Endometrial microvascular endothelial cells (primary cell): ENCODE data around the gene EIPR1. TPM values are rescaled to one million over a fixed set of nuclear protein-coding genes. Genes with fewer than 3 reads are reported as not detected.
"Not testable (repeated sequence)": the region's sequence is repeated elsewhere in the genome, so short reads cannot be mapped to it uniquely, and the experiment has no call there.

Experiments used
- in situ Hi-C: cut with HindIII; loops from 2 replicates; pipeline ENCODE4 v1.10.0; 2017; ENCODE audit warnings: low sequenced_read_pairs, low pct_unique_long_range_greater_than_20kb; ENCODE audit errors: inconsistent ontology term
- total RNA-seq: library from RNA; depleted of rRNA; stranded (reverse); fragments of >200 nt; gene quantifications from one replicate; pipeline ENCODE4 v1.2.3, GENCODE V29; 2015; ENCODE audit errors: inconsistent ontology term

Gene EIPR1
- total RNA-seq, 1 donor from 2014 or later, result 65.9 TPM

DNA sequence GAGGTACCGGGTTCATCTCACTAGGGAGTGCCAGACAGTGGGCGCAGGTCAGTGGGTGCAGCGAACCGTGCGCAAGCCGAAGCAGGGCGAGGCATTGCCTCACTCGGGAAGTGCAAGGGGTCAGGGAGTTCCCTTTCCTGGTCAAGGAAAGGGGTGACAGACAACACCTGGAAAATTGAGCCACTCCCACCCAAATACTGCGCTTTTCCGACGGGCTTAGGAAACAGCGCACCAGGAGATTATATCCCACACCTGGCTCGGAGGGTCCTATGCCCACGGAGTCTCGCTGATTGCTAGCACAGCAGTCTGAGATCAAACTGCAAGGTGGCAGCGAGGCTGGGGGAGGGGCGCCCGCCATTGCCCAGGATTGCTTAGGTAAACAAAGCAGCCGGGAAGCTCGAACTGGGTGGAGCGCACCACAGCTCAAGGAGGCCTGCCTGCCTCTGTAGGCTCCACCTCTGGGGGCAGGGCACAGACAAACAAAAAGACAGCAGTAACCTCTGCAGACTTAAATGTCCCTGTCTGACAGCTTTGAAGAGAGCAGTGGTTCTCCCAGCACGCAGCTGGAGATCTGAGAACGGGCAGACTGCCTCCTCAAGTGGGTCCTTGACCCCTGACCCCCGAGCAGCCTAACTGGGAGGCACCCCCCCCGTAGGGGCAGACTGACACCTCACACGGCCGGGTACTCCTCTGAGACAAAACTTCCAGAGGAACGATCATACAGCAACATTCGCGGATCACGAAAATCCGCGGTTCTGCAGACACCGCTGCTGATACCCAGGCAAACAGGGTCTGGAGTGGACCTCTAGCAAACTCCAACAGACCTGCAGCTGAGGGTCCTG is 8.1 kb downstream of the EIPR1 start:
- in situ Hi-C loops, result not testable (repeated sequence)

GRCh38 chr2:3368261-3368722 is 9.3 kb downstream of the EIPR1 start:
- in situ Hi-C loops, result no loop called here

DNA sequence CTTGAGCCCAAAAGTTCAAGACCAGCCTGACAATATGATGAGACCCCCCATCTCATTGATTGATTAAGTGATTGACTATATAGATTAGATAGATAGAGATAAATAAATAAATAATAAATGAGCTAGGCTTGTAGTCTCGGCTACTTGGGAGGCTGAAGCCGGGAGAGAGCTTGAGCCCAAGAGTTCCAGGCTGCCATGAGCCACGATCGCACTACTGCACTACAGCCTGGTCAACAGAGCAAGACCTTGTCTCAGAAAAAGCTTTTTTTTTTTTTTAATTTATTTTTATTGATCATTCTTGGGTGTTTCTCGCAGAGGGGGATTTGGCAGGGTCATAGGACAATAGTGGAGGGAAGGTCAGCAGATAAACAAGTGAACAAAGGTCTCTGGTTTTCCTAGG is 12.4 kb downstream of the EIPR1 start:
- in situ Hi-C loops, result no loop called here

- in situ Hi-C loops, result no loop called here
These were observed 15.9 kb downstream of the EIPR1 start for GRCh38 chr2:3361518-3362389.

DNA sequence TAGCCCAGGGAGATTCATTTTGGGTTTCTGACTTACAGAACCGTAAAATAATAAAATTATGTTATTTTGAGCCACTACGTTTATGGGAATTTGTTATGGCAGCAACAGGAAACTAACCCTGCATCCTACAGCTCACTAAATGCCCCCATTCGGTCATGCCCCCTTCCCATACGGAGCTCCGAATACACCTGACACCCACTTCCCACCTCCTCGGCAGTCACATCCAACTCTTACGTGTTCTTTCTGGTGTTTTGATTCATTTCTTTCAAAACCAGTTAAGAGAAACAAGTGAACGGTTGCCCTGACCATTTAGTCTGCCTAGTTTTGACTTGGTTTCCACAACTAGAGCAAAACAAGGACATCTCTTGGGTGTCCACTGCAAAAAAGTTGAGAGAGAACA is 19.7 kb downstream of the EIPR1 start:
- in situ Hi-C loops, result no loop called here

DNA sequence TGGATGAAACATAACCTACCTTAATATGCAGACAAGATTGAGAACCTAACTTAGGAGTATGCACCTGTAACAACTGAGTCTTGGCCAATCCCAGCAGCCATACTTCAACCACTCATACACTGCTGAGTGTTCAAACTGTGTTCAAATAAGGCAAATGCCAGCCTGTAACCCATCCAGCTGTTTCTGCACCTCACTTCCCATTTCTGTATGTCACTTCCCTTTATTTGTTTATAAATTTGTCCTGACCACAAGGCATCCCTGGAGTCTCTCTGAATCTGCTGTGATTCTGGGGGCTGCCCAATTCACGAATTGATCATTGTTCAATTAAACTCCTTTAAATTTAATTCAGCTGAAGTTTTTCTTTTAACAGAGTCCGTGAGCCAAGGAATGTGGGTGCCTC is 20.2 kb downstream of the EIPR1 start:
- in situ Hi-C loops, result not testable (repeated sequence)

- in situ Hi-C loops, result no loop called here
These were observed 20.8 kb downstream of the EIPR1 start for GRCh38 chr2:3356799-3357198.

- in situ Hi-C loops, result no loop called here
These were observed 21.6 kb downstream of the EIPR1 start for GRCh38 chr2:3355951-3356569.

- in situ Hi-C loops, result no loop called here
These were observed 22.6 kb downstream of the EIPR1 start for GRCh38 chr2:3354986-3355385.

DNA sequence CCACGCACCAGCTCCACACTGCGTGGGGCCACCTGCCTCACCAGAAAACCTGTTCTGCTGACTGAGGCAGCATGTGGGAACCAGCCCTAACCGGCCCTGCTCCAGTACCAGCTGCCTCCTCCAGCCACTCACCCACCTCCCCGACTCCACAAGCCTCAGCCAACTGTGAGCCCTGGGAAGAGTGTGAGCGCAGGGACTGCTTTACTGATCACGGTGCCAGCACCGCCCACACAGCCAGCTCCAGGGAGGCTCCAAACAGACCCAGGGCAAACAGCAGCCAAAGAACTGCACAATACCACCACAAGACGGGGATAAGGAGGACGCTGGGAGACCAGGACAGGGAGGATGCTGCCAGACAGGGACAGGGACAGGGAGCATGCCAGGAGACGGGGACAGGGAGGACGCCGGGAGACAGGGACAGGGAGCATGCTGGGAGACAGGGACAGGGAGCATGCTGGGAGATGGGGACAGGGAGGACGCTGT is 28.4 kb downstream of the EIPR1 start:
- in situ Hi-C loops, result no loop called here

GRCh38 chr2:3348767-3349166 is 28.9 kb downstream of the EIPR1 start:
- in situ Hi-C loops, result no loop called here

GRCh38 chr2:3345621-3346020 is 32.0 kb downstream of the EIPR1 start:
- in situ Hi-C loops, result no loop called here

GRCh38 chr2:3344897-3345296 is 32.7 kb downstream of the EIPR1 start:
- in situ Hi-C loops, result no loop called here

DNA sequence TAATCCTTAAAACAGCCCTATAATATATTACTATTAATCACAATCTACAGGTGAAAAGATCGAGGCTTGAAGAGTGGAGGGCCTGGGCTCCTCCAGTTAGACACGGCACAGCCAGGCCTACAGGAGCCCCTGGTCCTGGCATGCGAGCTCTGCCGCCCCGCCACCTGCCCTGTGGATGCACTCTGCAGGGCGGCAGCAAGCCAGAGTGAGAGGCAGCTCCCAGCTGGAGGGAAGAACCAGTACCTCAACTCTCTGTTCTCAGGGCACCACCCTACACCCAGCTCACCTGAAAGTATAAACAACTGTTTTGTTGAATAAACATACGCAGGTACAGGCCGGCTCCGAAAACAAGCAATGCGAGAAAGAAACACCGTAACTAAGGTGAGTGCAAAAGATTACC is 34.6 kb downstream of the EIPR1 start:
- in situ Hi-C loops, result no loop called here

DNA sequence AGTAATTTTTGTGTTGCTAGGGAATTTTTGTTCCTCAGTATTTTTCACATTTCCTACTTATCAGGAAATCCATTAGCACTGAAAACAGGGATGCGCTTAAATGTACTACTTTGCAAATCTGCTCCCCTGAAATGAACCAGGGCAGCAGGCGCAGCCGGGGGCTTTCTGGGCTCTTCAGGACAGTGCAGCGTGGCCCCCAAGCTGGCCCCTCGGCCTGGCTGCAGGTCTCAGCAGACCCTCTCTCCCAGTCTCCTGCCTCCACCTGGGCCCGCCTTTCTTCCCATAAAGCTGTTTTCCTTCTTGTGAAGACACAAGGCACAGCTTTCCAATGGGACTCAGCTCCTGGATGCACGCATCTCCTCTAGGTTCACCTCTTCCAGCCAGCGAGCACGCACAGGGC is 35.3 kb downstream of the EIPR1 start:
- in situ Hi-C loops, result no loop called here

- in situ Hi-C loops, result no loop called here
These were observed 36.3 kb downstream of the EIPR1 start for GRCh38 chr2:3341336-3341735.

DNA sequence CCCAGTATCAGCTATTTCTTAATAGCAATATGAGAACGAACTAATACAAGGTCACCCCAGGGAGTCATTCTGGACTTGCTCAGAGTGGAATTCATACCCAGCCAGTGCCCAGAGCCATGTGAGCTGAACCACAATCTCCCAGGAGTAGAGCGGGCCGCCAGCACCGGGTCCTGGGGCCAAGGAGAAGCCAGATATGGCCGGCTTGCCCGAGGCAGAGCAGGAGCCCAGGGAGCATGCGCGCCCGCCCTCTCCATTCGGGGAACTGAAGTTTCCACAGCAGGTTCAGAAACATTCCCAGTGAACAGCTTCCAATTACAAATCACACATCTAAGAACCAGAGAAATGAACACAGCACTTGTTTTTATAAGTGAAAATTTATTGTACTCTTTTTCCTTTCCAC is 37.5 kb downstream of the EIPR1 start:
- in situ Hi-C loops, result no loop called here

- in situ Hi-C loops, result no loop called here
These were observed 39.3 kb downstream of the EIPR1 start for GRCh38 chr2:3338340-3338739.

GRCh38 chr2:3336844-3337243 is 40.8 kb downstream of the EIPR1 start:
- in situ Hi-C loops, result no loop called here
